MCF 10A (cell line): Measurements from ENCODE around the gene GLYATL3. TPM values are rescaled to one million over a fixed set of nuclear protein-coding genes. Genes with fewer than 3 reads are reported as not detected.

Source experiments
- BruUV-seq: library from RNA; stranded (reverse); fragments of 400-500 nt; replicated peaks from 2 replicates; lab custom pipeline; 2021; lab: Mats Ljungman, UMichigan
- CTCF ChIA-PET: fragments of 300-600 bp; sonication (Branson Sonifier 250); formaldehyde crosslinking; extraction: SDS; loops from one replicate; lab custom pipeline; 2021; ENCODE audit warnings: antibody characterized with exemption, inconsistent platforms; lab: Yijun Ruan, JAX
- POLR2A ChIA-PET: fragments of 300-600, 350-650 bp; sonication (Branson Sonifier 250); formaldehyde crosslinking; extraction: SDS; loops from one replicate; lab custom pipeline; 2020; ENCODE audit warnings: antibody characterized with exemption, inconsistent platforms; lab: Yijun Ruan, JAX
- DNase-seq: peaks from one replicate; pipeline ENCODE4 v3.0.0-alpha.2; 2018; ENCODE audit not compliant: unreplicated experiment
- H3K27ac Mint-ChIP-seq: one replicate; pipeline ENCODE4 v1.8.0; 2022; ENCODE audit warnings: mild to moderate bottlenecking, low read depth, mixed read lengths; ENCODE audit not compliant: unreplicated experiment
- H3K27me3 Mint-ChIP-seq: one replicate; pipeline ENCODE4 v1.8.0; 2022; ENCODE audit warnings: mixed read lengths; ENCODE audit not compliant: insufficient read depth, unreplicated experiment
- H3K36me3 Mint-ChIP-seq: one replicate; pipeline ENCODE4 v1.8.0; 2022; ENCODE audit warnings: mild to moderate bottlenecking, moderate library complexity, mixed read lengths; ENCODE audit not compliant: insufficient read depth, unreplicated experiment
- H3K4me1 Mint-ChIP-seq: one replicate; pipeline ENCODE4 v1.8.0; 2022; ENCODE audit warnings: mixed read lengths; ENCODE audit not compliant: insufficient read depth, unreplicated experiment
- H3K4me3 Mint-ChIP-seq: one replicate; pipeline ENCODE4 v1.8.0; 2022; ENCODE audit warnings: mild to moderate bottlenecking, moderate library complexity, mixed read lengths; ENCODE audit not compliant: unreplicated experiment
- H3K9me3 Mint-ChIP-seq: one replicate; pipeline ENCODE4 v1.8.0; 2022; ENCODE audit warnings: mixed read lengths; ENCODE audit not compliant: unreplicated experiment
- CTCF ChIP-seq: fragments of 200-600 bp; IDR thresholded peaks from one replicate; pipeline ENCODE4 v1.8.0; 2022; ENCODE audit warnings: antibody characterized with exemption, mild to moderate bottlenecking; ENCODE audit not compliant: unreplicated experiment
- intact Hi-C: fragments of 100-400 bp; cut with micrococcal nuclease; formaldehyde crosslinking; loops from 2 replicates; pipeline ENCODE4 v1.14.1; 2022
- total RNA-seq: library from RNA; stranded (reverse); gene quantifications from 2 replicates; pipeline ENCODE4 v1.2.3, GENCODE V29; 2022

Gene GLYATL3
- total RNA-seq, 1 experiment from 2014 or later = not detected

DNA sequence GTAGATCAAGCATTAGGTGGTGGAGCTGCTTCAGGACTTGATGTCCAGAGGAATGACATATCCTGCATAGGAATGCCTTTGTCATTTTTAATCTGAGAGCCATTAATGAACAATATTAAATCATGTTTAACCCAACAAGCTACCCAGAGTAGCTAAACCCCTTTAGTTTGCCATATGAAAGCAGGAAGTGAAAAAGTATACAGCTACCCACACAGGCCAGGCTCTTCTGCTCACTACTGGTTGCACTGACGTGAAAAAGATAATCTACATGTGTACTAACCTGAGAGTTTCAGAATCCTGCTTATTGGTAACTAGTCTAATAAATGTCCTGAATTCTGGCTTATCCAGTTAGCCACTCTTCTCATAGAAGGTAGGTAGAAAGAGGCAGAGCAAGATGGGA lies 19.9 kb downstream of the GLYATL3 start:
- CTCF ChIA-PET = interaction anchor here (2.2 to 2.6 kb wide), 2 partner anchors 12 to 87 kb away, joined by 6 to 18 read pairs; no protein-coding TSS in a partner anchor
- DNase-seq = no peak
- POLR2A ChIA-PET = interaction anchor here (0.6 kb wide), 1 partner anchor 346 kb away, joined by 3 read pairs; no protein-coding TSS in a partner anchor
- Mint-ChIP-seq H3K4me1 (no peaks in the 10 kb centered on the region), H3K4me3 (no peak overlapping the region), H3K9me3 (no peaks in the 10 kb centered on the region), H3K36me3 (no peaks in the 10 kb centered on the region), H3K27me3 (no peaks in the 10 kb centered on the region), H3K27ac (no peak overlapping the region)
- no peak for TF ChIP-seq CTCF
- intact Hi-C loops = no loop called here
- BruUV-seq = no TSS peak

DNA sequence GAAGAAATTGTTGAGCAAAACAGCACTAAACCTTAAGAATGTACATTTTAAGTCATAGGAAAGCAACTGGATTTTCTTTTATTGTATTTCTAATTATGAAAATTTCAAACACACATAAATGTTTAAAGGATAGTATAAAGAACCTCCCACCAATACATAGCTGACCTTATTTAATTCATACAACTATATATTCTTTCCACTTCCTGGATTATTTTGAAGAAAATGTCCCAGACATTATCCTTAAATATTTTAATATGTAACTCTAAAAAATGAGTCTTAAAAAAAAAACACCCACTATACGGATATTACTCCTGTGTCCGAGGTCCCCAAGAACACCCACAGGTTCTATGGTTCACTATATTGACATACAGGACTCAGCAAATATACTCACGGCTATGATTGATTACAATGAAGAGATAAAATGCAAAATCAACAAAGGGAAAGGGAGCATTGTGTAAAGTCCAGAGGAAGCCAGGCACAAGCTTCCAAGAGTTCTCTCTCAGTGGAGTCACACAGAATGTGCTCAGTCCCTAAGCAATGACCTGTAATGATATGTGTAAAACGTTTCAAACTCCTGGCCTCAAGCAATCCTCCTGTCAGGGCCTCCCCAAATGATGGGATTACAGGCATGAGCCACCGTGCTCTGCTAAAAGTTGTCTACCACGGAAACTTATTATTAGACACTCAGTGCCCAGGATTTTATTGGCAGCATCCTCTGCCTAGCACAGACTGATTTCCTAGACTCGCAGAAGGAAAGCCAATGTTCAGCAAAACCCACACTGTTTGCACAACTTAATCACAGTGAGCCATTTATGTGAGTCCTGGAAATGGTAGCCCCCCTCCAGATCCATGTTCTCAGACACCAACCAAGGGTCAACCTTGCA lies 23.2 kb downstream of the GLYATL3 start:
- H3K4me3 Mint-ChIP-seq = no peak overlapping the region
- intact Hi-C loops = no loop called here
- no peaks in the 10 kb centered on the region for H3K36me3 Mint-ChIP-seq
- H3K27ac Mint-ChIP-seq = no peak overlapping the region
- DNase-seq = no peak
- no peaks in the 10 kb centered on the region for H3K4me1 Mint-ChIP-seq
- H3K27me3 Mint-ChIP-seq = no peaks in the 10 kb centered on the region
- TF ChIP-seq CTCF = no peak
- ChIA-PET POLR2A (no interaction called here), CTCF (interaction anchor here (1.1 kb wide), 1 partner anchor 9 kb away, joined by 4 read pairs; no protein-coding TSS in a partner anchor)
- H3K9me3 Mint-ChIP-seq = no peaks in the 10 kb centered on the region
- BruUV-seq = no TSS peak

- ChIA-PET POLR2A (interaction anchor here (0.6 kb wide), 1 partner anchor 55 kb away, joined by 3 read pairs; no protein-coding TSS in a partner anchor), CTCF (interaction anchor here (0.6 to 1.1 kb wide), 3 partner anchors 8 to 259 kb away, joined by 3 to 4 read pairs (median 3); no protein-coding TSS in a partner anchor)
- no TSS peak for BruUV-seq
- H3K27me3 Mint-ChIP-seq = no peaks in the 10 kb centered on the region
- no peak overlapping the region for H3K27ac Mint-ChIP-seq
- no peaks in the 10 kb centered on the region for H3K9me3 Mint-ChIP-seq
- no peaks in the 10 kb centered on the region for H3K36me3 Mint-ChIP-seq
- no peak for DNase-seq
- intact Hi-C loops = no loop called here
- no peak for TF ChIP-seq CTCF
- no peak overlapping the region for H3K4me3 Mint-ChIP-seq
- H3K4me1 Mint-ChIP-seq = no peaks in the 10 kb centered on the region
These were observed 24.2 kb downstream of the GLYATL3 start for GRCh38 chr6:49523901-49524300.

- no peak for DNase-seq
- CTCF ChIA-PET = interaction anchor here (0.6 to 1.0 kb wide), 2 partner anchors 82 to 258 kb away, joined by 3 read pairs; no protein-coding TSS in a partner anchor
- Mint-ChIP-seq H3K27ac (no peak overlapping the region), H3K36me3 (no peaks in the 10 kb centered on the region), H3K27me3 (no peaks in the 10 kb centered on the region), H3K9me3 (no peaks in the 10 kb centered on the region), H3K4me1 (no peaks in the 10 kb centered on the region), H3K4me3 (no peak overlapping the region)
- POLR2A ChIA-PET = interaction anchor here (0.6 kb wide), 2 partner anchors 14 to 56 kb away, joined by 3 to 4 read pairs; no protein-coding TSS in a partner anchor
- intact Hi-C loops = no loop called here
- TF ChIP-seq CTCF = no peak
- no TSS peak for BruUV-seq
These were observed 24.8 kb downstream of the GLYATL3 start for GRCh38 chr6:49524541-49524940.
